ENCODE data around the gene TRDN. TPM values are rescaled to one million over a fixed set of nuclear protein-coding genes. Genes with fewer than 3 reads are reported as not detected.

TRDN gene
- total RNA-seq, 2 donors from 2014 or later: 0.14 TPM; not detected in 1

GRCh38 chr6:123226398-123226797 lies 410.4 kb downstream of the TRDN start:
- no peaks in the 10 kb centered on the region for H3K9me3 ChIP-seq
- H3K4me3 ChIP-seq: no peak overlapping the region
- no peaks in the 10 kb centered on the region for H3K4me1 ChIP-seq (ENCODE audit: control insufficient read depth in 1 of 2, low read depth in 2 of 2)
- no peak for DNase-seq (ENCODE audit: low spot score)
- H3K27me3 ChIP-seq (replicated peaks; ENCODE audit: insufficient read depth): no peaks in the 10 kb centered on the region
- TF ChIP-seq CTCF (IDR thresholded peaks at IDR 0.05): no peak
- no peaks in the 10 kb centered on the region for H3K36me3 ChIP-seq
- ATAC-seq (ENCODE audit: insufficient number of reproducible peaks, low FRiP score, low read depth): no peak
- no peak overlapping the region for H3K27ac ChIP-seq

- Histone ChIP-seq H3K36me3 (no peaks in the 10 kb centered on the region), H3K27ac (no peak overlapping the region), H3K4me3 (no peak overlapping the region), H3K4me1 (ENCODE audit: control insufficient read depth in 1 of 2, low read depth in 2 of 2) (no peaks in the 10 kb centered on the region), H3K27me3 (replicated peaks; ENCODE audit: insufficient read depth) (no peaks in the 10 kb centered on the region), H3K9me3 (no peaks in the 10 kb centered on the region)
- no peak for ATAC-seq (ENCODE audit: insufficient number of reproducible peaks, low FRiP score, low read depth)
- DNase-seq (ENCODE audit: low spot score): no peak
- no peak for TF ChIP-seq CTCF (IDR thresholded peaks at IDR 0.05)
These were observed 412.7 kb downstream of the TRDN start for GRCh38 chr6:123224077-123224476.

GRCh38 chr6:123223461-123223860 lies 413.3 kb downstream of the TRDN start:
- ATAC-seq (ENCODE audit: insufficient number of reproducible peaks, low FRiP score, low read depth) (no peak), DNase-seq (ENCODE audit: low spot score) (no peak)
- no peak for TF ChIP-seq CTCF (IDR thresholded peaks at IDR 0.05)
- no peaks in the 10 kb centered on the region for H3K4me1 ChIP-seq (ENCODE audit: control insufficient read depth in 1 of 2, low read depth in 2 of 2)
- no peak overlapping the region for H3K4me3 ChIP-seq
- no peak overlapping the region for H3K27ac ChIP-seq
- no peaks in the 10 kb centered on the region for H3K36me3 ChIP-seq
- H3K27me3 ChIP-seq (replicated peaks; ENCODE audit: insufficient read depth): no peaks in the 10 kb centered on the region
- no peaks in the 10 kb centered on the region for H3K9me3 ChIP-seq

- H3K4me3 ChIP-seq: no peak overlapping the region
- no peaks in the 10 kb centered on the region for H3K4me1 ChIP-seq (ENCODE audit: control insufficient read depth in 1 of 2, low read depth in 2 of 2)
- no peak overlapping the region for H3K27ac ChIP-seq
- DNase-seq (ENCODE audit: low spot score) (no peak), ATAC-seq (ENCODE audit: insufficient number of reproducible peaks, low FRiP score, low read depth) (no peak)
- no peak for TF ChIP-seq CTCF (IDR thresholded peaks at IDR 0.05)
- no peaks in the 10 kb centered on the region for H3K9me3 ChIP-seq
- H3K27me3 ChIP-seq (replicated peaks; ENCODE audit: insufficient read depth): no peaks in the 10 kb centered on the region
- H3K36me3 ChIP-seq: no peaks in the 10 kb centered on the region
These were observed 421.5 kb downstream of the TRDN start for GRCh38 chr6:123215211-123215610.

GRCh38 chr6:123214433-123214832 lies 422.3 kb downstream of the TRDN start:
- no peaks in the 10 kb centered on the region for H3K36me3 ChIP-seq
- no peaks in the 10 kb centered on the region for H3K9me3 ChIP-seq
- TF ChIP-seq CTCF (IDR thresholded peaks at IDR 0.05): no peak
- no peak overlapping the region for H3K27ac ChIP-seq
- ATAC-seq (ENCODE audit: insufficient number of reproducible peaks, low FRiP score, low read depth) (no peak), DNase-seq (ENCODE audit: low spot score) (no peak)
- H3K4me1 ChIP-seq (ENCODE audit: control insufficient read depth in 1 of 2, low read depth in 2 of 2): no peaks in the 10 kb centered on the region
- H3K4me3 ChIP-seq: no peak overlapping the region
- H3K27me3 ChIP-seq (replicated peaks; ENCODE audit: insufficient read depth): no peaks in the 10 kb centered on the region
